HUES6 (cell line): ENCODE results near the gene FAM174A.

Source experiments
- H3K27ac ChIP-seq: 2 replicates; pipeline ENCODE4 v1.7.0; 2013; ENCODE audit warnings: low read depth, mild to moderate bottlenecking, low read length, inconsistent platforms
- H3K27me3 ChIP-seq: 2 replicates; pipeline ENCODE4 v1.6.1; 2013; ENCODE audit warnings: low read length; ENCODE audit not compliant: control insufficient read depth, insufficient read depth
- H3K36me3 ChIP-seq: 2 replicates; pipeline ENCODE4 v1.6.1; 2013; ENCODE audit warnings: low read length; ENCODE audit not compliant: control insufficient read depth, insufficient read depth
- H3K4me1 ChIP-seq: 2 replicates; pipeline ENCODE4 v1.6.1; 2013; ENCODE audit warnings: low read length; ENCODE audit not compliant: control insufficient read depth, insufficient read depth
- H3K4me3 ChIP-seq: 2 replicates; pipeline ENCODE4 v1.5.1; 2013; ENCODE audit warnings: low read depth, low read length
- H3K9ac ChIP-seq: one replicate; pipeline ENCODE4 v1.6.1; 2013; ENCODE audit warnings: mild to moderate bottlenecking, low read length
- H3K9me3 ChIP-seq: 2 replicates; pipeline ENCODE4 v1.6.1; 2013; ENCODE audit warnings: low read depth, low read length; ENCODE audit not compliant: control insufficient read depth, insufficient read depth

FAM174A gene

GRCh38 chr5:100609594-100609993, 74.4 kb downstream of the FAM174A start:
- H3K36me3 ChIP-seq: no peaks in the 10 kb centered on the region
- no peak overlapping the region for H3K27ac ChIP-seq
- H3K4me1 ChIP-seq: no peaks in the 10 kb centered on the region
- H3K9ac ChIP-seq: no peak overlapping the region
- no peaks in the 10 kb centered on the region for H3K9me3 ChIP-seq
- no peak overlapping the region for H3K4me3 ChIP-seq
- H3K27me3 ChIP-seq: no peaks in the 10 kb centered on the region

GRCh38 chr5:100614308-100614707, 79.1 kb downstream of the FAM174A start:
- H3K36me3 ChIP-seq: no peaks in the 10 kb centered on the region

GRCh38 chr5:100615362-100615761, 80.2 kb downstream of the FAM174A start:
- H3K27me3 ChIP-seq: no peaks in the 10 kb centered on the region
- H3K9me3 ChIP-seq: no peaks in the 10 kb centered on the region
- H3K27ac ChIP-seq: no peak overlapping the region
- no peaks in the 10 kb centered on the region for H3K4me1 ChIP-seq
- H3K9ac ChIP-seq: no peak overlapping the region
- H3K36me3 ChIP-seq: no peaks in the 10 kb centered on the region
- no peak overlapping the region for H3K4me3 ChIP-seq

More at GRCh38 chr5:100614308-100614707, 79.1 kb downstream of the FAM174A start:
- Histone ChIP-seq H3K4me3 (no peak overlapping the region), H3K9me3 (no peaks in the 10 kb centered on the region), H3K27ac (no peak overlapping the region), H3K27me3 (no peaks in the 10 kb centered on the region), H3K9ac (no peak overlapping the region), H3K4me1 (no peaks in the 10 kb centered on the region)

- Histone ChIP-seq H3K27me3 (no peaks in the 10 kb centered on the region), H3K4me1 (no peaks in the 10 kb centered on the region), H3K9me3 (no peaks in the 10 kb centered on the region), H3K27ac (no peak overlapping the region), H3K4me3 (no peak overlapping the region), H3K9ac (no peak overlapping the region), H3K36me3 (no peaks in the 10 kb centered on the region)
Measured at GRCh38 chr5:100616291-100616690, 81.1 kb downstream of the FAM174A start.

- no peak overlapping the region for H3K4me3 ChIP-seq
- no peaks in the 10 kb centered on the region for H3K9me3 ChIP-seq
- H3K27me3 ChIP-seq: no peaks in the 10 kb centered on the region
Measured at GRCh38 chr5:100616981-100617380, 81.8 kb downstream of the FAM174A start.

GRCh38 chr5:100623719-100624118, 88.5 kb downstream of the FAM174A start:
- H3K9ac ChIP-seq: no peak overlapping the region
- H3K4me1 ChIP-seq: no peaks in the 10 kb centered on the region
- no peaks in the 10 kb centered on the region for H3K27me3 ChIP-seq
- H3K27ac ChIP-seq: no peak overlapping the region
- no peaks in the 10 kb centered on the region for H3K9me3 ChIP-seq
- H3K36me3 ChIP-seq: no peaks in the 10 kb centered on the region
- H3K4me3 ChIP-seq: no peak overlapping the region

More at GRCh38 chr5:100616981-100617380, 81.8 kb downstream of the FAM174A start:
- Histone ChIP-seq H3K27ac (no peak overlapping the region), H3K9ac (no peak overlapping the region), H3K4me1 (no peaks in the 10 kb centered on the region), H3K36me3 (no peaks in the 10 kb centered on the region)

- H3K27me3 ChIP-seq: no peaks in the 10 kb centered on the region
- no peak overlapping the region for H3K27ac ChIP-seq
- H3K4me3 ChIP-seq: no peak overlapping the region
- H3K36me3 ChIP-seq: no peaks in the 10 kb centered on the region
- H3K4me1 ChIP-seq: 0 out of 2 replicates have a peak, but pooled peaks cover 3% of the 10 kb centered on the region
- H3K9me3 ChIP-seq: no peaks in the 10 kb centered on the region
- H3K9ac ChIP-seq: no peak overlapping the region
Measured at GRCh38 chr5:100634937-100635534, 99.9 kb downstream of the FAM174A start.
